A549 (cell line): ENCODE measurements around the gene CHID1.

Experiments used
- CBX2 ChIP-seq: fragments of 200-600 bp; sonication (generic); IDR thresholded peaks from 2 replicates; pipeline ENCODE4 v1.6.1; 2016; ENCODE audit warnings: low read depth, mild to moderate bottlenecking, borderline replicate concordance
- CHD2 ChIP-seq: fragments of 150-350 bp; IDR thresholded peaks from 2 replicates; pipeline ENCODE4 v1.6.1; 2014; ENCODE audit warnings: low read length; ENCODE audit not compliant: partially characterized antibody
- EP300 ChIP-seq, 2 experiments: fragments of >200 bp; sonication (Bioruptor Twin); formaldehyde crosslinking; IDR thresholded peaks; 2 replicates in 1 of 2; 3 replicates in 1 of 2; pipeline ENCODE4 v1.6.1; 2016 to 2017
- GATA3 ChIP-seq: IDR thresholded peaks from 2 replicates; pipeline ENCODE4 v1.6.1; 2012; ENCODE audit warnings: borderline replicate concordance
- MAFK ChIP-seq: fragments of 450-650 bp; IDR thresholded peaks from 2 replicates; pipeline ENCODE4 v1.6.1; 2014; ENCODE audit not compliant: partially characterized antibody
- MYC ChIP-seq: IDR thresholded peaks from 2 replicates; pipeline ENCODE4 v1.6.1; 2012; ENCODE audit warnings: mild to moderate bottlenecking, inconsistent platforms, low read length, improper control_type of control experiment, borderline replicate concordance
- TF ChIP-seq, protein P1 (sequence below): fragments of >200 bp; sonication (Bioruptor Twin); formaldehyde crosslinking; IDR thresholded peaks from 3 replicates; pipeline ENCODE4 v1.5.1; 2016

DNA sequence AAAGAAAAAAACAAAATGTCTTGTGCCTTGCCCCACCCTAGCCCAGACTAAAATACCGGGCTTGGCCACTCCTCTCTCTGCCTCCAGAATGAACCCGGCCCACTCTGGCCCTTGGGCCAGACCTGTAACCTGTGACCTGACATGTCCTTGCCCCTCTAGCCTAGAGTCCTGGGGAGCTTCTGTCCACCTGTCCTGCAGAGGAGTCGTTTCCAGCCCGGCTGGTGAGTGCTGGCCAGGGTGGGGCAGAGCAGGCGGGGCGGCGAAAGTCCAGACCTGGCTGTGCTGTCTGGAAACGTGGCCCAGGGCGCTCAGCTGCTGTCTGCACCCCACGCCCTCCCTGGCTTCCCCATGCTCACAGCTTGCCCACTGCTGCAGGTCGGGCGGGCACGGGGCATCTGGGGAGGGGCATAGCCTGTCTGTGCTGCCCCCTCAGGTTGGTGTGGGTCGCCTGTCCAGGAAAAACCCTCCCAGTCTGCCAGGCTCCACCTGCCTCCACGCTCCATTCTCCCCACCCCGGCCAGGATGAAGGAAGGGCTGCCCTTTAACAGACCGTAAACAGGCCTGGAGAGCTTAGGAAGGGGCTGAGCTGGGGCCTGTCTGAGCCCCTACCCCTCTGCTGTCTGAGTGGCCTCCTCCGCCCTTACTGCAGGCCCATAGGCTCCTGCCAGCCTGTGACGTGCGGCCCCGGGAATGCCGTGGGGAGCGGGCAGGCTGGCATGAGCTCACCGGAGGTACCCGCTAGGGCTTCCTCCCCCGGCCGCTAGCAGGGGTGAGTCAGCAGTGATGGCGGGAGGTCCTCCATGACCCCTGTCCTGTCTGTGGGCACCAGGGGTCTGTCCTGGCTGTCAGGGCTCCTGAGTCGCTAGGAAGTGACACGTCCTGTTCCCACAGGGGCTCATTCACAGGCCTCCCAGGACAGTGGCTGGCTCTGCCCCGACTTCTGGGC lies 76.0 kb downstream of the CHID1 start:
- no peak for TF ChIP-seq CBX2
- no peak for TF ChIP-seq CHD2
- no peak; a peak in 1 of 5 replicates for TF ChIP-seq EP300 (IDR thresholded peaks at IDR 0.05)
- TF ChIP-seq, protein P1, sequence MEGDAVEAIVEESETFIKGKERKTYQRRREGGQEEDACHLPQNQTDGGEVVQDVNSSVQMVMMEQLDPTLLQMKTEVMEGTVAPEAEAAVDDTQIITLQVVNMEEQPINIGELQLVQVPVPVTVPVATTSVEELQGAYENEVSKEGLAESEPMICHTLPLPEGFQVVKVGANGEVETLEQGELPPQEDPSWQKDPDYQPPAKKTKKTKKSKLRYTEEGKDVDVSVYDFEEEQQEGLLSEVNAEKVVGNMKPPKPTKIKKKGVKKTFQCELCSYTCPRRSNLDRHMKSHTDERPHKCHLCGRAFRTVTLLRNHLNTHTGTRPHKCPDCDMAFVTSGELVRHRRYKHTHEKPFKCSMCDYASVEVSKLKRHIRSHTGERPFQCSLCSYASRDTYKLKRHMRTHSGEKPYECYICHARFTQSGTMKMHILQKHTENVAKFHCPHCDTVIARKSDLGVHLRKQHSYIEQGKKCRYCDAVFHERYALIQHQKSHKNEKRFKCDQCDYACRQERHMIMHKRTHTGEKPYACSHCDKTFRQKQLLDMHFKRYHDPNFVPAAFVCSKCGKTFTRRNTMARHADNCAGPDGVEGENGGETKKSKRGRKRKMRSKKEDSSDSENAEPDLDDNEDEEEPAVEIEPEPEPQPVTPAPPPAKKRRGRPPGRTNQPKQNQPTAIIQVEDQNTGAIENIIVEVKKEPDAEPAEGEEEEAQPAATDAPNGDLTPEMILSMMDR: no peak
- peak; percentile 74; the same call in 1 of the 2 replicates for TF ChIP-seq GATA3
- peak; percentile 49; the same call in 1 of the 2 replicates for TF ChIP-seq MYC
- TF ChIP-seq MAFK: peak; percentile 82
